GM18519 (cell line): ENCODE results near the gene SEC31A.
"Not testable (repeated sequence)": the region's sequence is repeated elsewhere in the genome, so short reads cannot be mapped to it uniquely, and the experiment has no call there.

ENCODE experiments used
- ATAC-seq: cut with Tn5 transposase; IDR thresholded peaks from one replicate; pipeline ENCODE4 v1.9.1; 2021; ENCODE audit warnings: mild to moderate bottlenecking, moderate library complexity; ENCODE audit not compliant: unreplicated experiment, low FRiP score

SEC31A gene

GRCh38 chr4:82893942-82894341, 3.0 kb upstream of the SEC31A start:
- ATAC-seq, result no peak

- no peak for ATAC-seq
Observed at GRCh38 chr4:82892467-82892802, 1.5 kb upstream of the SEC31A start.

GRCh38 chr4:82891707-82892466, 934 bp upstream of the SEC31A start:
- no peak for ATAC-seq

GRCh38 chr4:82890528-82890900, 439 bp downstream of the SEC31A start:
- peak; percentile 29 for ATAC-seq

GRCh38 chr4:82889287-82889686, 1.7 kb downstream of the SEC31A start:
- no peak for ATAC-seq

GRCh38 chr4:82886147-82886942, 4.6 kb downstream of the SEC31A start:
- no peak for ATAC-seq

- ATAC-seq, result no peak
Observed at GRCh38 chr4:82885410-82885809, 5.5 kb downstream of the SEC31A start.

- ATAC-seq, result no peak
Observed at GRCh38 chr4:82868572-82868971, 22.4 kb downstream of the SEC31A start.

- no peak for ATAC-seq
Observed at GRCh38 chr4:82866706-82867385, 24.1 kb downstream of the SEC31A start.

GRCh38 chr4:82866033-82866432, 24.9 kb downstream of the SEC31A start:
- not testable (repeated sequence) for ATAC-seq

GRCh38 chr4:82865592-82865991, 25.4 kb downstream of the SEC31A start:
- no peak for ATAC-seq

- no peak for ATAC-seq
Observed at GRCh38 chr4:82864336-82864979, 26.5 kb downstream of the SEC31A start.

GRCh38 chr4:82861529-82861928, 29.4 kb downstream of the SEC31A start:
- no peak for ATAC-seq

- ATAC-seq, result not testable (repeated sequence)
Observed at GRCh38 chr4:82860487-82860886, 30.5 kb downstream of the SEC31A start.

- no peak for ATAC-seq
Observed at GRCh38 chr4:82852751-82853285, 38.1 kb downstream of the SEC31A start.

GRCh38 chr4:82851885-82852750, 38.8 kb downstream of the SEC31A start:
- ATAC-seq, result no peak

- no peak for ATAC-seq
Observed at GRCh38 chr4:82851318-82851717, 39.6 kb downstream of the SEC31A start.

- ATAC-seq, result no peak
Observed at GRCh38 chr4:82850684-82851083, 40.3 kb downstream of the SEC31A start.

GRCh38 chr4:82848706-82849105, 42.2 kb downstream of the SEC31A start:
- no peak for ATAC-seq

GRCh38 chr4:82842593-82842992, 48.4 kb downstream of the SEC31A start:
- no peak for ATAC-seq
